ENCODE data around the gene POGZ. TPM values are rescaled to one million over a fixed set of nuclear protein-coding genes. Genes with fewer than 3 reads are reported as not detected.

POGZ gene
- total and polyA plus RNA-seq, 2 of the 13 experiments (the other 11 are each of a cell fraction or from before 2014, with no cell fraction given): 15.3 to 45.6 TPM

DNA sequence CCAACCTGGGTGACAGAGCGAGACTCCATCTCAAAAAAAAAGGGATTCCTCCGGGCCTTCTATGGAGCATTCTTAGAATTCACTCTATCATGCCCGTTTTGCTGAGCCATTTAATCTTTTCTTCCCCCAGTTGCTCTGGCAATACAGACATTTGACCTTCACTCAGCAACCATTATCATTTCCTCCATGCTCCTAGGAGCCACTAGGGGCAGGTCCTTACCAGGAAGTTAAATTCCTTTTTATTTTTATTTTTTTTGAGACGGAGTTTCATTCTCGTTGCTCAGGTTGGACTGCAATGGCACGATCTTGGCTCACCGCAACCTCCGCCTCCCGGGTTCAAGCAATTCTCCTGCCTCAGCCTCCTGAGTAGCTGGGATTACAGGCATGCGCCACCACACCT is 42.2 kb upstream of the POGZ start:
- in situ Hi-C loops (cut with HindIII; ENCODE audit: extremely low pct_ligation_motif_present, low pct_unique_long_range_greater_than_20kb) (no loop called here), intact Hi-C loops (cut with micrococcal nuclease; ENCODE audit: unreplicated experiment) (no loop called here)
- H3K27me3 ChIP-seq (ENCODE audit: control insufficient read depth in 1 of 2, insufficient read depth in 2 of 2, low read length in 2 of 2): no peaks in the 10 kb centered on the region; a peak in 1 of 5 replicates
- no peak overlapping the region for H3K9ac ChIP-seq (ENCODE audit: insufficient read depth, low read depth, low read length)
- FAIRE-seq: no peak
- no peaks in the 10 kb centered on the region for H4K20me1 ChIP-seq (ENCODE audit: insufficient read depth, low read length)
- POLR2A ChIA-PET: no interaction called here
- peaks cover 22% of the 10 kb centered on the region for H3K4me1 ChIP-seq (ENCODE audit: insufficient read depth, low read length)
- H3K27ac ChIP-seq (ENCODE audit: extremely low read length, insufficient read depth, low read length): no peak overlapping the region
- no peak overlapping the region for H3K4me3 ChIP-seq (replicated peaks in 1 of 3; ENCODE audit: insufficient read depth in 1 of 3, low read depth in 2 of 3, low read length in 3 of 3)
- DNase-seq (ENCODE audit: low spot score): no peak
- BruUV-seq (replicated peaks): no TSS peak
- H3K79me2 ChIP-seq (ENCODE audit: insufficient read depth, low read length): no peaks in the 10 kb centered on the region
- no peak overlapping the region for H3K4me2 ChIP-seq (ENCODE audit: low read depth, low read length)
- no peak; the same call in 2 of the 3 replicates for ATAC-seq
- TF ChIP-seq SMAD9 (CRISPR knock-in tag; IDR thresholded peaks at IDR 0.05) (no peak), NAIF1 (CRISPR knock-in tag; IDR thresholded peaks at IDR 0.05; ENCODE audit: borderline replicate concordance) (no peak), KIAA2018 (CRISPR knock-in tag; IDR thresholded peaks at IDR 0.05; ENCODE audit: borderline replicate concordance) (no peak), CBFB (CRISPR knock-in tag; IDR thresholded peaks at IDR 0.05) (no peak), ZNF414 (CRISPR knock-in tag; IDR thresholded peaks at IDR 0.05) (no peak), ZNF572 (CRISPR knock-in tag; IDR thresholded peaks at IDR 0.05) (no peak), ZKSCAN1 (IDR thresholded peaks at IDR 0.05; ENCODE audit: low read length) (no peak), ZNF660 (CRISPR knock-in tag; IDR thresholded peaks at IDR 0.05; ENCODE audit: borderline replicate concordance, low read depth) (no peak), PHF5A (CRISPR knock-in tag; IDR thresholded peaks at IDR 0.05; ENCODE audit: low read depth, unreplicated experiment) (no peak), ZBTB20 (CRISPR knock-in tag; IDR thresholded peaks at IDR 0.05; ENCODE audit: borderline replicate concordance, low read depth) (no peak)
- TF ChIP-seq, protein P1, sequence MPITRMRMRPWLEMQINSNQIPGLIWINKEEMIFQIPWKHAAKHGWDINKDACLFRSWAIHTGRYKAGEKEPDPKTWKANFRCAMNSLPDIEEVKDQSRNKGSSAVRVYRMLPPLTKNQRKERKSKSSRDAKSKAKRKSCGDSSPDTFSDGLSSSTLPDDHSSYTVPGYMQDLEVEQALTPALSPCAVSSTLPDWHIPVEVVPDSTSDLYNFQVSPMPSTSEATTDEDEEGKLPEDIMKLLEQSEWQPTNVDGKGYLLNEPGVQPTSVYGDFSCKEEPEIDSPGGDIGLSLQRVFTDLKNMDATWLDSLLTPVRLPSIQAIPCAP (CRISPR knock-in tag; IDR thresholded peaks at IDR 0.05; ENCODE audit: low read depth): no peak
- H3K9me3 ChIP-seq (ENCODE audit: low read length): no peaks in the 10 kb centered on the region
- CTCF ChIA-PET (ENCODE audit: low intra/inter-chr PET ratio, low total read pairs): no interaction called here
- no peaks in the 10 kb centered on the region for H3K36me3 ChIP-seq (replicated peaks in 1 of 2; ENCODE audit: control insufficient read depth in 1 of 2, insufficient read depth in 2 of 2, low read length in 2 of 2)
- 70% methylated on average over 10 of the region's 10 CpGs for WGBS (ENCODE audit: low lambda C conversion rate)
- H2AFZ ChIP-seq (ENCODE audit: low read length): no peak overlapping the region

Data from HepG2 (cell line).